HG03159 (cell line): Measurements from ENCODE around the gene ENHO.

Source experiments
- ATAC-seq: cut with Tn5 transposase; IDR thresholded peaks from one replicate; pipeline ENCODE4 v1.9.1; 2021; ENCODE audit warnings: mild to moderate bottlenecking, moderate library complexity; ENCODE audit not compliant: unreplicated experiment

Gene ENHO

DNA sequence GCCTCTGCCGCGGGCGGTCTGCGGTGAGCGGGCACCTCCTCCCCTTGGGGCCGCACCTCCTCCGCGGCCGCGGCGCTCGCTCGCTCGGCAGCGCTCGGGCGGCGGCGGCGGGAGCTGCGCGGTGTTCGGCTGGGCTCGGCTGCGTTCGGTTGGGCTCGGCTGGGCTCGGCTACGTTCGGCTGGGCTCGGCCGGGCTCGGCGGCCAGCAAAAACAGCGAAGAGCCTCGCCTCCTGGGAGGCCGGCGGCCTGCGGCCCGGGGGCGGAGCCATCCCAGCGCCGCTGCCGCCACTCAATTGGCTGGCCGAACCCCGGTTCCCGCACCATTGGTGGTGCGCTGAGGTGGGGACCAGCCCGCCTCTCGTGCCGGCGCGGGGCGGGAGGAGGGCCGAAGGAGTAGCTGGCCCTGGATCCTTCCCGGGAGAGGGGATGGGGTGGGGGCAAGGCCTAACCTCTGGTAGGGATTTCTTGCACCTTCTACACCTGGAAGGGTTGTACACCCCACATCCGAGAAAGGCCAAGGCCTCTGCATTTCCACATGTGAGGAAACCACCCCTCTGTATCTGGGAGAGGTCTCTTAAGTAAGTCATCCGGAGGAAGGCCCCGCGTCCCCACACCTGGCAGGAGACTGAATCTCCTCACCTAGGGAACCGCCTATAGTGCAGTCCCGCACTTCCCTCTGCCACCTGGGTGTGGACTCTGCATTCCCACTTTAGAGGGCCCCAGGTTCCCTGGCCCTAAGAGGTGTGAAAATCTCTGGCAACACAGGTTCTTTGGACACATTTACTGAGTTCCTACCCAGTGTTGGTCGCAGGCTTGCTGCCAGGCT lies at the start of gene ENHO:
Gene ENHO (minus strand): TSS at position 20 of the 827 bp plus-strand sequence. CDS start 1,295 bp downstream, outside the sequence.
- peak; percentile 86 for ATAC-seq

DNA sequence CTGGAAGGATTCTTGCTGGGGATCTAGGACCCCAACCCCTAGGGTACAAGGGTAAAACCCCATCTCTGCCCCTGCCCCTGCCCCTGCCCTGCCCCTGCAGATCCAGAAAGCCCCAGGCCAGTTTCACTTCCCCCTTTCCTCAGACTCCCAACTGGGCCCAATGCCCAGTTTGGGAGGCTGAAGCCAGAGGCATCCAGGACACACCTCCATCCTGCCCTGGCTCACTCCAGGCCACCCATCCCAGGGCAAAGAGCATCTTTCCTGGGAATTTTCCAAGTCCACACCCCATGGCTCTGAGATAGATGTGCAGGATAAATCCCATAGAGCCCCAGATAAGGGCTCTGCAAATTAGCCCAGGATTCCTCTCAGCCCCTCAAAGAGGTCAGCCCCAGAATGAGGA lies 49.3 kb upstream of the ENHO start:
- ATAC-seq: no peak

- no peak for ATAC-seq
Observed at GRCh38 chr9:34571481-34571810, 48.7 kb upstream of the ENHO start.

DNA sequence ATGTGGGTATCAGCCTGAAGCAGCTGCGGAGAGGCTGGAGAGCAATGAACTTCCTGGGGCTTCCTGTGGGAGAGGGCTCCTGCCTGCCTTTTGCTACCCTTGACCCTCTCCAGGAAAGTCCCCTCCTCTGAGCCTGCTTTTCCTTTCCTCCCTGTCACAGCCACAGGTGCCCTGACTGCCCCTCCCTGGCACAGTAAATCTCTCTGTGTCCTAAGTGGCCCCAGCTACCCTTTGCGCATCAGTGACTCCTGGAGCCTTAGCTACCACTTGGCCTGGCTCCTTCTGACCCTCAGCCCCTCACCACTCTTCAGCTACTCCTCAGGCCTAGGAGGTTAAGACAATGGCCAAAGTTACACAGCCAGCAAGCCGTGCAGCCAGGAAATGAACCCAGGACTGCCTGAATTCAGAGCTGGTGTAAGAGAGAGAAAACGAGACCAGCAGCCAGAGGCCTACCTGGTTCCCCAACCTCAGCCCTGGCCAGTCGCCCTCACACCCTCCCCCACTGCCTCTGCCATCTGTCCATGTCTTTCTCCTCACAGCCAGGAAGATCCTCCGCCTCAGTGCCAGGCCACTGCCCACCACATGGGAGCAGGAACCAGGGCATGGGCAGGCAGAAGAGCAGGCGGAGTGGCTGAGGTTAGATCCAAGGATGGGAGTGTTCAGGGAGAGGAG lies 48.2 kb upstream of the ENHO start:
- ATAC-seq: no peak

DNA sequence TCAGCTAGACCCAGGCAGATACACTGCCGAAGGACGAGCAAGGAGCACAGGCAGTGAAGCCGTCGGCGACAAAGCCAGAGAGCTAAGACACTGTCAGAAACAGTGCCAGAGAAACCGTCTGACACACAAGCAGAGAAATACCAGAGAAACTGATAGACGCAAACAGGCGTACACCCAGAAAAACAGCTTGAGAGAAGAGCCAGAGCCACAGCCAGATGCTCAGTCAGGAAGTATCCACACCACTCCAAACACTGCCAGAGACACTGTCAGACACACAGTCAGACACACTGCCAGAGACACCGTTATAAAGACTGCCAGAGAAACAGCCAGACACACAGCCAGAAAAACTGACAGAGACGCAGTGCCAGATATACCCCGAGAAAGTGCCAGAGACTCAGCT lies 47.6 kb upstream of the ENHO start:
- no peak for ATAC-seq

- no peak for ATAC-seq
Observed at GRCh38 chr9:34568774-34569173, 46.0 kb upstream of the ENHO start.

DNA sequence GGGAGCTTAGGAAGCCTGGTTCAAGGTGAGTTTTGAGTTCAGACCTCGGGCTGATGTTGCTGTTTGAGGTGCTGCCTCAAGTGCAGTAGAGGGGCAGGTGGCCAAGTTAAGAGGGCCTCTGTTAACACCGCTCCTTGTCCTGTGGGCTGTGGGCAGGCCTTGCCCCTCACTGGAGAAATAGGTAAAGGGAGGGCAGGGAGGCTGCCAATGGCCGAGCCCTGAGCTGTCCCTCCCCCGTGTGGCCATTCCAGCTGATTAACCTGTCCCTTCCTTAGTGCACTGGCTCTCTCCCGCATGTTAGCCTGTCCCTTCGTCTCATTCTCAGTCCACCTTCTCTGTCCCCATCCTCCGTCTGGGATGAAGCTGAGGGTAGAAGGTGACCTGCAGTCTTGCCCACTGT lies 45.3 kb upstream of the ENHO start:
- no peak for ATAC-seq

- ATAC-seq: no peak
Observed at GRCh38 chr9:34566972-34567371, 44.2 kb upstream of the ENHO start.

DNA sequence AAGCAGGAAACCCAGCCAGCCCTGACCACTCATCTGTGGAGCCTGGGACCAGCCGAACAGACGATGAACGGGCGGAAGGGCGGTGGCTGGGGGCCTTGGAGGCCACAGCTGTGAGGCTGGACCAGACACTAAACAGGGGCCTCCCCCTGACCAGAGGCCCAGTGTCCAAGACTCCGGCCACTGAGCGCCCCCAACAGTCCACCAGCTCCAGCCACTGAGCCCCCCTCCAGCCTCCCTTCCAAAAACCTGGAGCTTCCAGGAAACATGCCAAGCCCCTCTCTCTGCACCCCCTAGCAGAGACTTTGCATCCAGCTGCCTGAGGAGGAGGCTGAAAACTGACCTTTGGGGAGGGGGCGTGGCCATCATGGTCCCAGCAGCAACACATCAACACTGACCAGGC lies 43.5 kb upstream of the ENHO start:
- no peak for ATAC-seq

DNA sequence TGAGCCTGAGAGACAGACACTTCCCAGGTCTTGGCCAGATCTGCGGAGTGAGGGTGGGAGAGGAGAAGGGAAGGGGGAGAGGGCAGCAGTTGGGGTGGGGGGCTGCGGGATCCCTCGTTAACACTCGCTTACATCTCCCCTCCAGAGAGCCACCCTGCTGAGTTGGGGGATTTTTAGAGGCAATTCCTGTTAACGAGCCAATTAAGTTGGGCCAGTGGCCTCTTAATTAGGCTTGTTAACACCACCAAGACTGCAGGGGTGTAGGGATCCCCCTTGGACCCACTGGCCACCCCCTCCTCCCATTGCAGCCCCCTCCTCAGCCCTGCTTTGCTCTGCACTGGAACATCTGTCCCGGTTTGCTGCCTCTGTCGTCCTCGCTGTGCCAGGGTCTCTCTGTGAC lies 43.1 kb upstream of the ENHO start:
- ATAC-seq: no peak

DNA sequence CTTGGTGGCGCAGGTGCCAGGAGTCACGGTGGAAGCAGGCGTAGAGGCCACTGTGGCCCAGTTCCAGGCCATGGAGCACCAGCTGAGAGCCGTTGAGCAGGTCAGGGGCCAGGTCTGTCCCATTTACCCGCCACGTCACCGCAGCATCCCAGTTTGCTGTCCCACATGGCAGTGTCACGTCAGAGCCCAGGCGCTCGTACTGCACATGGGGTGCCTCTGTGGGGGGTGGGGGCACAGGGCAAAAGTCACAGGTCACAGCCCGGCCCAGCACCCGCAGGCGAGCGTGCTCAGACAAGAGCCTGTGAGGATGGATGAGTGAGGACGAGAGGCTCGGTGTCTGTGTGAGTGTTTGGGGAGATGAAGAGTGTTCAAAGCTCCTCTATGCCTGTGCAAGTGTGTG lies 41.8 kb upstream of the ENHO start:
- no peak for ATAC-seq

DNA sequence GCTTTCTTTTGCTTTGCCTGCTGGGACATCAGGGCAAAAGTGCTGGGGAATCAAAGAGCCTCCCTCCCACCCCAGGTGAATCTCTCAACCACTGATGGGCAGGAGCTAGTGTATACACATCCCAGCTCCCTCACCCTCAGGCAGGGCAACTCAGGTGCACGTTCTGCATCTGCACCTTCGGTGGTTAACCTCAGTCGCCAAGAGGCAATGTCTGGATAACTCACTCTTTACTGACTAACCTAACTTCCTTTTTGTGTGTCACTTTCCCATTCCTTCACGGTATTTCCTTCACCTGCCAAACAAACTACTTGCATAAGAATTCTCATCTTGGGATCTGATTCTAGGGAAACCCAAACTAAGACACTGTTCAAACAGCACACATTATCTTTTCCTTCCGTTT lies 40.5 kb upstream of the ENHO start:
- no peak for ATAC-seq

DNA sequence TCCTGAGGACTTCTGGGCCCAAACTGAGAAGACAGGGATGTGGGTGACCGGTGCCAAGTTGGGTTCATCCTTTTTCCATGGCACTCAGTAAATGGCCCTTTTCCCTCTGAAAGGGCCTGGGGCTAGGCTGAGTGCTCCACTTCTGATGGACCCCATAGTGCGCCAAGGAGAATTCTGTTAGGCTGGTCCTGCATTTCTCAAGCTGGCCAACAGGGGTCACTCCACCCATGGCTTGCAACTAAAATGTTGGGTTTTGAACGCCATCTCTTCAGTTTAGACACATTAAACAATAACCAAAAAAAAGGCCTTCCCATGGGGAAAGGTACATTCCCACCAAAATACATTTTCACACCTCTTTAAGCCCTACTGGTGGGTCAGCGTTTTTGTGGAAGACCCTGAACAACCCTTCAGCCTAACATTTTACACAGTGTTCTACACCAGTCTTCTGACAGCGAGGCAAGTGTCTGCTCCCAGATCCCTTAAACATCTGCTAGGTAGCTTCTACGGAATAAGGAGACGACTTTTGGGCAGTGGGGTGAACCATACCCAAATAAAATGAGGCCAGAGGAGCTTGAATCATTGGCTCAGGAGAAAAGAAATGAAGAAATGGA lies 39.5 kb upstream of the ENHO start:
- ATAC-seq: no peak

DNA sequence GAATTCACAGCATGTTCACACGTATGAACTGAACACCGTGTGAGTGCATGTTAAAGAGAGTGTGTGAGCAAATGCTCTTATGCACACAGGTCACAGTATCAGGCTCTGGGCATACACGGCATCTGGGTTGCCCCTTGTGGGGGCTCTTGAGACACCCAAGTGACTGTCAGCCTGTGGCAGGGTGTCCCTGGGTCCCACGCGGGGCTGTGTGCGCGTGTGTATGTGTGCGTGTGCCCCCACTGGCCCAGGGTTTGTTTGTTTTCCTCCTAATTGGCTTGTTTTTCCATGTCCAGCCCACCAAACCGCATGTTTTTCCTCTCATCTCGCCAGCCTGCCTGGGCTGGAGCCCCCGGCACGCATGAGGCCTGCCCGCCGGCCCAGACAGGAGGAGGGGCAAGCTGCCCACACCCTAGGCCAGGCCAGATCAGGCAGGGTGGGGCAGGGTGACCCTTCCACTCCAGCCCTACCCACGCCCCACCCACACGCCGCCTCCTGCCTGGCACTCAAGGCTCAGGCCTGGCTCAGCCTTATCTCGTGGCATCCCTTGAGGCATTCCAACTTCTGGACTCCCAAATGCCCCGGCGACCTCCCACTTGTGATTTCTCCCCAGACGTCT lies 37.9 kb upstream of the ENHO start:
- no peak for ATAC-seq

- no peak for ATAC-seq
Observed at GRCh38 chr9:34559624-34560455, 37.0 kb upstream of the ENHO start.

DNA sequence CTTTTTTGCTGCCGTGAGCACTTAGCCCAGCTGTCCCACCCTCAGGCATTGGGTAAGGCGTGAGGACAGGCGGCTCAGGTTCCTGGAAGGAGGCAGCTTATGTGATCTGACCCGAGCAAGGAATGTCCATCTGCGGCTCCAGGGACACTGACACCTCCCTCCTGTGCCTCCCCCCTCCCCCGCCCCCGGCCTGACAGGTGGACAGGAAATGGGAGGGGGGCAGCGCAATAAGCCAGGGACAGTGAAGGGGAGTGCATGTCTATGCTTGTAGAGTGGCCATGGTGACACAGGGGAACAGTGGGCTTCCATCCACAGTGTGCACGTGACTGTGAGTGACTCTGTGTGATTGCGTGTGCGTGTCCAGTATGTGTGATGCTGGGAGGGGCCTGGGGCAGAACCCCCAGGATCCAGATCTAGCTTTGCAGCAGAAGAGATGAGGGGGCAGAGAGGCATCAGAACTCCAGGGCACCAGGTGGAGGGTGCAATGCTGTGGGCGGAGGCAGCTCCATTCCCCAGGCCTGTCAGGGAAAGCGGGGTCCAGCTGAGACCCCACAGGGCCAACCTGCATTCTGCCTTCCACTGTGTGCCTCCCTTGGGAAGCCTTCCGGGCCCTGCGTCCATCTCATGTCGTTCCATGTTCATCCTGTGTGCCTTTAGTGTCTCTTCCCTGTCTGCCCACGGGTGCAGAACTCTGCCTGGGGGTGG lies 36.3 kb upstream of the ENHO start:
- no peak for ATAC-seq

DNA sequence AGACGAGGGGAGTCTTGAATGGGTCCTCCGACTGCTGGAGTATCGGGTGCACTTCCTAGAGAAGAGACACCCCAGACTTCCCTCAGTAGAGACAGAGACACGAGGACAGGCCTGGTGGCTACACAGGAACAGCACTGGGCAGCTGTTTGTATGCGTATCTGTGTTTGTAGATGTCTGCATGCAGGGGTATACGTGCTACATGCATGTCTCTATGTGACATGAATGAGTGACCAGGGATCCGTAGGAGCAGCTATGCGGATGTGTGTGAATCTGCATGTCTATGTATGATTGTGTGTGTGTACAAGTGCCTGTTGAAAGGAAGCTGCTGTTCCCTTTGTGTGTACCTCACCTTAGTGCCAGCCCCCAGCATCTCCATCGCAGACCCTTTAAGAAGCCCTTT lies 35.6 kb upstream of the ENHO start:
- ATAC-seq: no peak

- ATAC-seq: no peak
Observed at GRCh38 chr9:34557426-34558321, 34.9 kb upstream of the ENHO start.

GRCh38 chr9:34556949-34557348 lies 34.2 kb upstream of the ENHO start:
- ATAC-seq: no peak
